Muscle layer of duodenum (tissue), 2 donors: ENCODE measurements around the gene TREH.

Experiments used
- H3K27ac ChIP-seq: one replicate; pipeline ENCODE4 v1.7.0; 2013; ENCODE audit warnings: mild to moderate bottlenecking, low read length
- H3K27me3 ChIP-seq: one replicate; pipeline ENCODE4 v1.7.0; 2013; ENCODE audit warnings: low read depth, mild to moderate bottlenecking, control low read depth, low read length
- H3K36me3 ChIP-seq, 2 donors: one replicate each; pipeline ENCODE4 v1.7.0; 2013; ENCODE audit warnings: low read length in 2 of 2, control low read depth in 1 of 2, mild to moderate bottlenecking in 1 of 2; ENCODE audit not compliant: insufficient read depth in 2 of 2, control insufficient read depth in 1 of 2
- H3K4me1 ChIP-seq, 2 donors: one replicate each; pipeline ENCODE4 v1.7.0; 2013; ENCODE audit warnings: low read length in 2 of 2, mild to moderate bottlenecking in 2 of 2, control low read depth in 1 of 2, moderate library complexity in 1 of 2; ENCODE audit not compliant: insufficient read depth in 2 of 2, control insufficient read depth in 1 of 2
- H3K4me3 ChIP-seq, 2 donors: one replicate each; pipeline ENCODE4 v1.7.0; 2013; ENCODE audit warnings: low read length in 2 of 2, low read depth in 1 of 2, mild to moderate bottlenecking in 1 of 2
- H3K9me3 ChIP-seq, 2 donors: one replicate each; pipeline ENCODE4 v1.7.0; 2013; ENCODE audit warnings: low read length in 2 of 2, control low read depth in 1 of 2, mild to moderate bottlenecking in 1 of 2; ENCODE audit not compliant: control insufficient read depth in 1 of 2
- donor health status: healthy.

TREH gene

DNA sequence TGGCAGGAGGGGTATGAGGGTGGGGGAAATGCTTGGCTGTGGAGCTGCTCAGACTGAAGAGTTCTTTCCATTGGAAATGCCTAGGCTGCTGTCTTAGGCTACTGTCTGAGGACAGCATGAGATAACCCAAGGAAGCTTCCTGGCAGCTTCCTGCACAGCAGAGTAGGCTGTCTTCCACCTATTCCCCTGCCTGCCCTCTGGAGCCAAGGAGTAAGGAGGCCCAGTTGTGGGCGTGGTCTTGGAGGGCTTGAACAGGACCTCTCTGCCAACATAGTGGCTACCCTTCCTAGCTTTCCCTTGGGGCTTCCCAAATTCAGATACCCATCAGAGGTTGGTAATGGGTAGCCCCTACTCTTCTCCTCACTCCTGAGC is 46.1 kb downstream of the TREH start:
- H3K4me1 ChIP-seq, result peaks cover 18 to 48% of the 10 kb centered on the region in 2 donors
- peaks cover 15 to 77% of the 10 kb centered on the region in 2 donors for H3K36me3 ChIP-seq
- no peak overlapping the region for H3K27ac ChIP-seq
- no peaks in the 10 kb centered on the region for H3K9me3 ChIP-seq
- H3K4me3 ChIP-seq, result no peak overlapping the region
- no peaks in the 10 kb centered on the region for H3K27me3 ChIP-seq

GRCh38 chr11:118632577-118633318 is 46.7 kb downstream of the TREH start:
- Histone ChIP-seq H3K4me1 (peaks cover 18 to 51% of the 10 kb centered on the region in 2 donors), H3K9me3 (no peaks in the 10 kb centered on the region), H3K27me3 (no peaks in the 10 kb centered on the region), H3K27ac (no peak overlapping the region), H3K36me3 (peaks cover 19 to 80% of the 10 kb centered on the region in 2 donors), H3K4me3 (no peak overlapping the region)

- H3K36me3 ChIP-seq, result peaks cover 21 to 82% of the 10 kb centered on the region in 2 donors
- no peaks in the 10 kb centered on the region for H3K27me3 ChIP-seq
- H3K27ac ChIP-seq, result no peak overlapping the region
- no peak overlapping the region for H3K4me3 ChIP-seq
- H3K9me3 ChIP-seq, result no peaks in the 10 kb centered on the region
- peaks cover 18 to 51% of the 10 kb centered on the region in 2 donors for H3K4me1 ChIP-seq
Measured at GRCh38 chr11:118631142-118631909, 48.1 kb downstream of the TREH start.

- no peaks in the 10 kb centered on the region for H3K9me3 ChIP-seq
- peaks cover 17 to 39% of the 10 kb centered on the region in 2 donors for H3K4me1 ChIP-seq
- H3K4me3 ChIP-seq, result peak overlapping the region in 1 of 2 donors; percentile 8
- H3K27ac ChIP-seq, result peak overlapping the region; percentile 28
- H3K36me3 ChIP-seq, result peaks cover 28 to 80% of the 10 kb centered on the region in 2 donors
- H3K27me3 ChIP-seq, result no peaks in the 10 kb centered on the region
Measured at GRCh38 chr11:118629761-118630661, 49.4 kb downstream of the TREH start.

DNA sequence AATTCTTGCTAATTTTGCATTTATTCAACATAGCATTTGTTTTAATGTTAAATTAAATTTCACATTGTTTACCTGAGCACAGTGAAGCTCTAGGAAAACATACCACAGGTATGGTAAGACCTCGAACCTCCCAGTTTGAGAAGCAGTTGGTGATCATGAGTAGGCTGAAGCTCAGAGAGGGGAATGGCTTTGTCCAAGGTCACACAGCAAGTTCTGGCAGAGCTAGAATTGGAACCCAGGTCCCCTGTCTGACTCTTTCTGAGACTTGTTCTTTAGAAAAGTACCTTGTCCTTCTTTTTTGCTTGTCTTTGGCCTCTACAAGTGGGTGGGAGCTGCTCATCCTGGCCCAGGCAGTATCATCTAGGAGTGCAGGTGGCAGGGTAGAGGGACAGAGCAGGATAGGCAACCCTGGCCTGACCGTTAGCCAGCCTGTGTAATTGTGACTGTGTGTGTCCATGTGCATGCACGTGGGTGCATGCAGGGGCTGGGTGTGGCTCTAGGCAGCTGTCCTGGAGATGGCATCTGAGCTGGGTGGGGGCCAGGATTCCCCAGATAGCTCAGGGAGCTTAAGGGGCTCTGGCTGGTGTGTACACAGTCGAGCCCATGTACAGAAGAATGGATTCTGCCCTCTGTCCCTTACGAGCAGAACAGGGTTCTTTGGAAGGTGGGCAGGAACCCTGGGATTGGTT is 50.4 kb downstream of the TREH start:
- Histone ChIP-seq H3K4me3 (no peak overlapping the region), H3K4me1 (peaks cover 14 to 33% of the 10 kb centered on the region in 2 donors), H3K9me3 (no peaks in the 10 kb centered on the region), H3K36me3 (peaks cover 28 to 82% of the 10 kb centered on the region in 2 donors), H3K27ac (no peak overlapping the region), H3K27me3 (no peaks in the 10 kb centered on the region)

GRCh38 chr11:118628432-118628831 is 51.0 kb downstream of the TREH start:
- Histone ChIP-seq H3K4me3 (no peak overlapping the region), H3K27ac (no peak overlapping the region), H3K4me1 (peaks cover 8 to 28% of the 10 kb centered on the region in 2 donors), H3K27me3 (no peaks in the 10 kb centered on the region), H3K36me3 (peaks cover 28 to 79% of the 10 kb centered on the region in 2 donors), H3K9me3 (no peaks in the 10 kb centered on the region)

DNA sequence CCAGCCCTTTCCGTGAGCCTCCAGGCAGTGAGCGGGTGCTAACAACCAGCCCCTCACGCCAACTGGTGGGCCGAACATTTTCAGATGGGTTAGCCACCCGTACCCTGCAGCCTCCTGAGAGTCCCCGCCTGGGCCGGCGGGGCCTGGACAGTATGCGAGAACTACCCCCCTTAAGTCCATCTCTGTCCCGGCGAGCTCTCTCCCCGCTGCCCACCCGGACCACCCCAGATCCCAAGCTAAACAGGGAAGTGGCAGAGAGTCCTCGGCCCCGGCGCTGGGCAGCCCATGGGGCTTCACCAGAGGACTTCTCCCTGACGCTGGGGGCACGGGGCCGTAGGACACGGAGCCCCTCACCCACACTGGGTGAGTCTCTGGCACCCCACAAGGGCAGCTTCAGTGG is 51.4 kb downstream of the TREH start:
- Histone ChIP-seq H3K27ac (no peak overlapping the region), H3K4me1 (peaks cover 4 to 28% of the 10 kb centered on the region in 2 donors), H3K4me3 (no peak overlapping the region), H3K27me3 (no peaks in the 10 kb centered on the region), H3K9me3 (no peaks in the 10 kb centered on the region), H3K36me3 (peaks cover 24 to 79% of the 10 kb centered on the region in 2 donors)

DNA sequence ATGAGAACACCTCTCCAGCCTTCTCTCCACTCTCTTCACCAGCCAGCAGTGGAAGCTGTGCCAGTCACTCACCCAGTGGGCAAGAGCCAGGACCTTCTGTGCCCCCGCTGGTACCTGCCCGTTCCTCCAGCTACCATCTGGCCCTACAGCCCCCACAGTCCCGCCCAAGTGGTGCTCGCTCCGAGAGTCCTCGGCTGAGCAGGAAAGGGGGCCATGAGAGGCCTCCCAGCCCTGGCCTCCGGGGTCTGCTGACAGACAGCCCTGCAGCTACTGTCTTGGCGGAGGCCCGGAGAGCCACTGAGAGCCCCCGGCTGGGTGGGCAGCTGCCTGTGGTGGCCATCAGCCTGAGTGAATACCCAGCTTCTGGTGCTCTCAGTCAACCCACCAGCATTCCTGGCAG is 51.9 kb downstream of the TREH start:
- H3K4me1 ChIP-seq, result peaks cover 7 to 28% of the 10 kb centered on the region in 2 donors
- no peak overlapping the region for H3K27ac ChIP-seq
- H3K27me3 ChIP-seq, result no peaks in the 10 kb centered on the region
- no peaks in the 10 kb centered on the region for H3K9me3 ChIP-seq
- H3K36me3 ChIP-seq, result peaks cover 24 to 77% of the 10 kb centered on the region in 2 donors
- no peak overlapping the region for H3K4me3 ChIP-seq

DNA sequence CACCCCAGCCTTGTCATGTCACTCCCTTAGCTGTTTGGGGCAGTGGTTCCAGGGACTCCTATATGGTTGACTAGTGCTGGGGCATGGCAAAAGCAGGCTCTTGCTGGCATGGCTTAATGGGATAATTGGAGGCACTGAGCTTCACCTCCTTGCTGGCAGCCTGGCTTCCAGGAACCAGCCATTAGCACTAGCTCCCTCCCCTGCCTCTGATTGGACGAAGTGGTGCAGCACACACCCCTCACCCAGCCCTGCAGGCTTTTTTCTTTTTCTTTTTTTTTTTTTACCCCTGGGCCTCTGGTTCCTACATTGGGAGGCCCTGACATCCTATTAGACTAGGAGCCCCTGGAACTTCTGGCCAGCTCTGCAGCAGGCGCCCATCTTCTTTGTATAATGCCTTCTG is 53.5 kb downstream of the TREH start:
- H3K4me3 ChIP-seq, result no peak overlapping the region
- peaks cover 19 to 39% of the 10 kb centered on the region in 2 donors for H3K4me1 ChIP-seq
- H3K9me3 ChIP-seq, result no peaks in the 10 kb centered on the region
- no peaks in the 10 kb centered on the region for H3K27me3 ChIP-seq
- H3K36me3 ChIP-seq, result peaks cover 24 to 69% of the 10 kb centered on the region in 2 donors
- no peak overlapping the region for H3K27ac ChIP-seq

DNA sequence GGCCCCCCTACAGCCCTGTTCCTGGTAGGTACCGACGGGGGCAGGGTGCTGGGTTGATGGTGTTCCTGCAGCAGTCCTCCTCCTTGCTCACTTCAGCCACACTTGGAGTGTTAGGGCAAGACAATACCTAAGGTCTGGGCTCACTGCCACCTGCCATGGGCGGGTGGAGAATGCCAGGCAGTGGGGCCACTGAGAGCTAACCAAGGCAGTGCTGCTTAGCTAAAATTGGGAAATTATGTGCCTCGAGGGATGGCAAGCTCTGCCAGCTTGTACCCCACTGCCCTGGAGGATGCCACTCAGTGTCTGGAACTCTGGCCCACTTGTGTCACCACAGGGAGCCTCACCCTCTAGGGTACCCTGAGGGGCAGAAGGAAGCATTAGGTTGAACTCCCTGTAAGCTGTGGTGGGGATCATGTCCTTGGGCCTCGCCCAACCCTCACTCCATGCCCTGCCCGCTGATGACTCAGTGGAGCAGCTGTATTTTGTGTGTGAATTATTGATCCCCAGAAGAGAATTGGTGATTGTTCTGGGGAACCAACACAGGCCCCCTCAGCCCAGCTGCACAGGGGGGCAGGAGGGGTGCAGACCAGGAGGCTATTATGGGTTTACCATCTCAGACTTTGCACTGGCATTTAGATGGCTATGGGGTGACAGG is 54.3 kb downstream of the TREH start:
- Histone ChIP-seq H3K27me3 (no peaks in the 10 kb centered on the region), H3K4me1 (peaks cover 25 to 40% of the 10 kb centered on the region in 2 donors), H3K36me3 (peaks cover 24 to 61% of the 10 kb centered on the region in 2 donors), H3K4me3 (no peak overlapping the region), H3K9me3 (no peaks in the 10 kb centered on the region), H3K27ac (no peak overlapping the region)
